ENCODE data around the gene CLIP1.

DNA sequence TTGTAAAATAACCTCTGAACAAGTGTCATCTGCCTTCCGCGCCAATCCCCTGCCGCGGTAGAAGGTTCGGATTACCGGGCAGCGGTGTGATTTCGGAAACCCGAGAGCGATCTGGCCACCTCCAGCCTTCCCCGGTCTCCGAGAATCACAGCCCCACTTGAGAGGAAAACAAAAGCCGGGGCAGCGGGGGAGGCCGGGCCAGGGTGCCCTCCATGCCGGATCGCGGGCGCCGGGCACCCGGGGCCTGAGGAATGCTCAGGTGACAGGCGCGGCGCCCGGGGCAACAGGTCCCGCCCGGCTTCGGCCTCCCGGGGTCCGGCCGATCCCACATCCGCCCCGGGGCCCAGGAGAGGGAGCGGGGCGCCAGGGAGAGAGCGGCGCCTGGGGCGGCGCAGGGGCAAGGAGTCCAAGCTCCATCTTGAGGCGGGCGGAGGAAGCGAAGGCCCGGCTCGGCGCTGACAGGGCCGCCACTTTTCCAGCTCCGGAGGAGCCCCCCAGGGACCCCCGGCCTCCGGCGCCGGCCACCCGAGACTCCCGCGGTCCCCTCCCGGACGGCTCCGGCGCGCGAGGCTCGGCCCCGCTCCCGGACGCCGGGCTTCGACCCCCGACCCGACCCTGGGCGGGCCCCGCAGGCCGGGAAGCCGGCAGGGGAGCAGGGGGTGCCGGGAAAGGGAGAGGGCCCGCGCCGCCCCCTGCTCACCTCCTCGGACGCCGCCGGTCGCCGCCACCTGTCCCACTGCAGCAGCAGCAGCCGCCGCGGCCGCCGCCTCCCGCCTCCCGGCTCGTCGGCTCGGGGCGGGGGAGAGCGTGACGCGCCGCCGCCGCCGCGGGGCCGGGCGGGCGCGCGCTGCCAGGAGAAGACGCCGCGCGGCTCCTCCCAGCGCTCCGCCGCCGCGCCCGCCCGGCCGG lies at the start of gene CLIP1:
- TF ChIP-seq GATA2 (IDR thresholded peaks at IDR 0.05; ENCODE audit: low read depth, low read length) (no peak), GATA3 (IDR thresholded peaks at IDR 0.05; ENCODE audit: low read depth, low read length) (no peak)
